ENCODE data around the gene SEMA3A. TPM values are rescaled to one million over a fixed set of nuclear protein-coding genes. Genes with fewer than 3 reads are reported as not detected.

Gene SEMA3A
- total and polyA plus RNA-seq, 4 experiments from 2014 or later = 0.26 to 0.78 (median 0.38) TPM; not detected in 1

GRCh38 chr7:84175461-84175860, 19.1 kb downstream of the SEMA3A start:
- Mint-ChIP-seq H3K9me3 (peaks cover 0 to 3% (median 0%) of the 10 kb centered on the region in 8 donors), H3K27ac (peak overlapping the region in 1 of 7 donors; percentile 30), H3K27me3 (no peaks in the 10 kb centered on the region), H3K36me3 (no peaks in the 10 kb centered on the region), H3K4me3 (no peak overlapping the region), H3K4me1 (no peaks in the 10 kb centered on the region)
- DNase-seq = no peak
- ChIA-PET POLR2A (ENCODE audit: partially characterized antibody) (no interaction called here), CTCF (ENCODE audit: partially characterized antibody) (no interaction called here)
- no peaks in the 10 kb centered on the region for H3K9me3 ChIP-seq (ENCODE audit: control insufficient read depth in 1 of 2, low read length in 2 of 2)
- no peaks in the 10 kb centered on the region for H3K4me1 ChIP-seq (ENCODE audit: insufficient read depth, low read length)
- H3K27ac ChIP-seq (ENCODE audit: low read depth, low read length) = no peak overlapping the region
- H3K4me3 ChIP-seq (ENCODE audit: low read length in 2 of 2) = no peak overlapping the region
- no peaks in the 10 kb centered on the region for H3K27me3 ChIP-seq (ENCODE audit: insufficient read depth, low read length)
- intact Hi-C loops (cut with micrococcal nuclease) = no loop called here
- no peaks in the 10 kb centered on the region for H3K36me3 ChIP-seq (ENCODE audit: insufficient read depth, low read length)

GRCh38 chr7:84170646-84171045, 23.9 kb downstream of the SEMA3A start:
- Mint-ChIP-seq H3K36me3 (no peaks in the 10 kb centered on the region), H3K27me3 (no peaks in the 10 kb centered on the region), H3K4me1 (no peaks in the 10 kb centered on the region), H3K4me3 (no peak overlapping the region), H3K27ac (no peak overlapping the region), H3K9me3 (peaks cover 0 to 4% (median 0%) of the 10 kb centered on the region in 8 donors)
- Histone ChIP-seq H3K9me3 (ENCODE audit: control insufficient read depth in 1 of 2, low read length in 2 of 2) (no peaks in the 10 kb centered on the region), H3K4me1 (ENCODE audit: insufficient read depth, low read length) (no peaks in the 10 kb centered on the region), H3K27me3 (ENCODE audit: insufficient read depth, low read length) (no peaks in the 10 kb centered on the region), H3K27ac (ENCODE audit: low read depth, low read length) (no peak overlapping the region), H3K36me3 (ENCODE audit: insufficient read depth, low read length) (no peaks in the 10 kb centered on the region), H3K4me3 (ENCODE audit: low read length in 2 of 2) (no peak overlapping the region)
- intact Hi-C loops (cut with micrococcal nuclease) = no loop called here
- no peak for DNase-seq
- ChIA-PET POLR2A (ENCODE audit: partially characterized antibody) (no interaction called here), CTCF (ENCODE audit: partially characterized antibody) (no interaction called here)

- H3K27me3 Mint-ChIP-seq = no peaks in the 10 kb centered on the region
- Histone ChIP-seq H3K4me3 (ENCODE audit: low read length in 2 of 2) (no peak overlapping the region), H3K27ac (ENCODE audit: low read depth, low read length) (no peak overlapping the region), H3K4me1 (ENCODE audit: insufficient read depth, low read length) (no peaks in the 10 kb centered on the region), H3K36me3 (ENCODE audit: insufficient read depth, low read length) (no peaks in the 10 kb centered on the region), H3K27me3 (ENCODE audit: insufficient read depth, low read length) (no peaks in the 10 kb centered on the region), H3K9me3 (ENCODE audit: control insufficient read depth in 1 of 2, low read length in 2 of 2) (no peaks in the 10 kb centered on the region)
- H3K4me1 Mint-ChIP-seq = no peaks in the 10 kb centered on the region
- ChIA-PET CTCF (ENCODE audit: partially characterized antibody) (no interaction called here), POLR2A (ENCODE audit: partially characterized antibody) (no interaction called here)
- peaks cover 0 to 6% (median 0%) of the 10 kb centered on the region in 8 donors for H3K9me3 Mint-ChIP-seq
- no peak overlapping the region for H3K4me3 Mint-ChIP-seq
- H3K27ac Mint-ChIP-seq = no peak overlapping the region
- no peak for DNase-seq
- H3K36me3 Mint-ChIP-seq = no peaks in the 10 kb centered on the region
- intact Hi-C loops (cut with micrococcal nuclease) = no loop called here
Measured at GRCh38 chr7:84162584-84162983, 32.0 kb downstream of the SEMA3A start.

- H3K9me3 Mint-ChIP-seq = peaks cover 0 to 6% (median 0%) of the 10 kb centered on the region in 8 donors
- H3K4me1 Mint-ChIP-seq = no peaks in the 10 kb centered on the region
- no peaks in the 10 kb centered on the region for H3K27me3 ChIP-seq (ENCODE audit: insufficient read depth, low read length)
- H3K27me3 Mint-ChIP-seq = no peaks in the 10 kb centered on the region
- ChIA-PET CTCF (ENCODE audit: partially characterized antibody) (no interaction called here), POLR2A (ENCODE audit: partially characterized antibody) (no interaction called here)
- H3K4me3 Mint-ChIP-seq = no peak overlapping the region
- no peak for DNase-seq
- no peak overlapping the region for H3K27ac Mint-ChIP-seq
- no peak overlapping the region for H3K27ac ChIP-seq (ENCODE audit: low read depth, low read length)
- H3K36me3 Mint-ChIP-seq = no peaks in the 10 kb centered on the region
- no peaks in the 10 kb centered on the region for H3K36me3 ChIP-seq (ENCODE audit: insufficient read depth, low read length)
- no peaks in the 10 kb centered on the region for H3K4me1 ChIP-seq (ENCODE audit: insufficient read depth, low read length)
- H3K4me3 ChIP-seq (ENCODE audit: low read length in 2 of 2) = no peak overlapping the region
- intact Hi-C loops (cut with micrococcal nuclease) = no loop called here
- H3K9me3 ChIP-seq (ENCODE audit: control insufficient read depth in 1 of 2, low read length in 2 of 2) = no peaks in the 10 kb centered on the region
Measured at GRCh38 chr7:84162125-84162524, 32.5 kb downstream of the SEMA3A start.

- POLR2A ChIA-PET (ENCODE audit: partially characterized antibody) = no interaction called here
- no peaks in the 10 kb centered on the region for H3K27me3 ChIP-seq (ENCODE audit: insufficient read depth, low read length)
- CTCF ChIA-PET (ENCODE audit: partially characterized antibody) = no interaction called here
- Mint-ChIP-seq H3K27ac (no peak overlapping the region), H3K9me3 (peaks cover 0 to 6% (median 0%) of the 10 kb centered on the region in 8 donors), H3K36me3 (no peaks in the 10 kb centered on the region), H3K27me3 (no peaks in the 10 kb centered on the region), H3K4me1 (no peaks in the 10 kb centered on the region), H3K4me3 (no peak overlapping the region)
- intact Hi-C loops (cut with micrococcal nuclease) = no loop called here
- H3K4me3 ChIP-seq (ENCODE audit: low read length in 2 of 2) = no peak overlapping the region
- H3K9me3 ChIP-seq (ENCODE audit: control insufficient read depth in 1 of 2, low read length in 2 of 2) = no peaks in the 10 kb centered on the region
- H3K36me3 ChIP-seq (ENCODE audit: insufficient read depth, low read length) = no peaks in the 10 kb centered on the region
- H3K4me1 ChIP-seq (ENCODE audit: insufficient read depth, low read length) = no peaks in the 10 kb centered on the region
- DNase-seq = no peak
- no peak overlapping the region for H3K27ac ChIP-seq (ENCODE audit: low read depth, low read length)
Measured at GRCh38 chr7:84161398-84161797, 33.2 kb downstream of the SEMA3A start.

GRCh38 chr7:84159435-84159834, 35.2 kb downstream of the SEMA3A start:
- Mint-ChIP-seq H3K27me3 (no peaks in the 10 kb centered on the region), H3K27ac (no peak overlapping the region), H3K9me3 (peaks cover 0 to 4% (median 0%) of the 10 kb centered on the region in 8 donors), H3K4me1 (no peaks in the 10 kb centered on the region), H3K36me3 (no peaks in the 10 kb centered on the region), H3K4me3 (no peak overlapping the region)
- Histone ChIP-seq H3K9me3 (ENCODE audit: control insufficient read depth in 1 of 2, low read length in 2 of 2) (no peaks in the 10 kb centered on the region), H3K27me3 (ENCODE audit: insufficient read depth, low read length) (no peaks in the 10 kb centered on the region), H3K27ac (ENCODE audit: low read depth, low read length) (no peak overlapping the region), H3K4me1 (ENCODE audit: insufficient read depth, low read length) (no peaks in the 10 kb centered on the region), H3K36me3 (ENCODE audit: insufficient read depth, low read length) (no peaks in the 10 kb centered on the region), H3K4me3 (ENCODE audit: low read length in 2 of 2) (no peak overlapping the region)
- DNase-seq = no peak
- intact Hi-C loops (cut with micrococcal nuclease) = no loop called here
- ChIA-PET POLR2A (ENCODE audit: partially characterized antibody) (no interaction called here), CTCF (ENCODE audit: partially characterized antibody) (no interaction called here)

GRCh38 chr7:84157171-84157570, 37.4 kb downstream of the SEMA3A start:
- H3K4me1 Mint-ChIP-seq = no peaks in the 10 kb centered on the region
- no peaks in the 10 kb centered on the region for H3K27me3 Mint-ChIP-seq
- H3K27ac Mint-ChIP-seq = no peak overlapping the region
- Histone ChIP-seq H3K36me3 (ENCODE audit: insufficient read depth, low read length) (no peaks in the 10 kb centered on the region), H3K4me3 (ENCODE audit: low read length in 2 of 2) (no peak overlapping the region), H3K9me3 (ENCODE audit: control insufficient read depth in 1 of 2, low read length in 2 of 2) (no peaks in the 10 kb centered on the region), H3K4me1 (ENCODE audit: insufficient read depth, low read length) (no peaks in the 10 kb centered on the region), H3K27me3 (ENCODE audit: insufficient read depth, low read length) (no peaks in the 10 kb centered on the region), H3K27ac (ENCODE audit: low read depth, low read length) (no peak overlapping the region)
- H3K36me3 Mint-ChIP-seq = no peaks in the 10 kb centered on the region
- POLR2A ChIA-PET (ENCODE audit: partially characterized antibody) = no interaction called here
- no peak for DNase-seq
- CTCF ChIA-PET (ENCODE audit: partially characterized antibody) = no interaction called here
- intact Hi-C loops (cut with micrococcal nuclease) = no loop called here
- no peak overlapping the region for H3K4me3 Mint-ChIP-seq
- H3K9me3 Mint-ChIP-seq = peaks cover 0 to 4% (median 0%) of the 10 kb centered on the region in 8 donors

Measured in CD4-positive, alpha-beta memory T cell (primary cell).